Gastrocnemius medialis (tissue), 4 donors: ENCODE measurements around the gene SEC23B.

Experiments used
- POLR2A ChIP-seq, 2 donors: fragments of 450-650 bp; IDR thresholded peaks; one replicate each; pipeline ENCODE4 v1.6.1; 2017; ENCODE audit warnings: antibody characterized with exemption in 2 of 2, mild to moderate bottlenecking in 2 of 2, moderate library complexity in 2 of 2
- TF ChIP-seq, protein P1 (sequence below), 5 experiments: fragments of 450-650 bp in 3 of 5; fragments of 200-600 bp in 2 of 5; sonication (generic) in 2 of 5; IDR thresholded peaks in 4 of 5; conservative IDR thresholded peaks in 1 of 5; 1 replicate in 4 of 5; 2 replicates in 1 of 5; pipeline ENCODE4 v1.5.1; 2016 to 2019; ENCODE audit warnings: antibody characterized with exemption in 5 of 5, mild to moderate bottlenecking in 3 of 5, moderate library complexity in 3 of 5

DNA sequence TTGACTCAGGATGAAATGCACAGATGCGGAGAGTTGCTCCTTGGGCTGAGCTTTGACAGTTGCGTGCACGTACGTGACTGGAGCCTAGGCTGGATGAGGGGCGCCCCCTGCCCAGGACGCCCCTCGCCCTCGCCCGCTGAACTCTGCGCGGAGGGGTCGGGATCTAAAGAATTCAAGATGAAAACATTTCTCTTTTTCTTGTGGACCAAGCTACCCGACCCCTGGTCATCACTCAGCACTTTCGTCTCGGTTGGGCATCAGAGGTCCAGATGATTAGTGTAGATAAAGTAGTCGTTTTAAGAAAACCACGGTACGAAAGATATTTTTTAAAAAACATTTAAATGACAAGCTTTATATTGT, 80.8 kb downstream of the SEC23B start:
- TF ChIP-seq, protein P1, sequence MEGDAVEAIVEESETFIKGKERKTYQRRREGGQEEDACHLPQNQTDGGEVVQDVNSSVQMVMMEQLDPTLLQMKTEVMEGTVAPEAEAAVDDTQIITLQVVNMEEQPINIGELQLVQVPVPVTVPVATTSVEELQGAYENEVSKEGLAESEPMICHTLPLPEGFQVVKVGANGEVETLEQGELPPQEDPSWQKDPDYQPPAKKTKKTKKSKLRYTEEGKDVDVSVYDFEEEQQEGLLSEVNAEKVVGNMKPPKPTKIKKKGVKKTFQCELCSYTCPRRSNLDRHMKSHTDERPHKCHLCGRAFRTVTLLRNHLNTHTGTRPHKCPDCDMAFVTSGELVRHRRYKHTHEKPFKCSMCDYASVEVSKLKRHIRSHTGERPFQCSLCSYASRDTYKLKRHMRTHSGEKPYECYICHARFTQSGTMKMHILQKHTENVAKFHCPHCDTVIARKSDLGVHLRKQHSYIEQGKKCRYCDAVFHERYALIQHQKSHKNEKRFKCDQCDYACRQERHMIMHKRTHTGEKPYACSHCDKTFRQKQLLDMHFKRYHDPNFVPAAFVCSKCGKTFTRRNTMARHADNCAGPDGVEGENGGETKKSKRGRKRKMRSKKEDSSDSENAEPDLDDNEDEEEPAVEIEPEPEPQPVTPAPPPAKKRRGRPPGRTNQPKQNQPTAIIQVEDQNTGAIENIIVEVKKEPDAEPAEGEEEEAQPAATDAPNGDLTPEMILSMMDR (IDR thresholded peaks at IDR 0.05 in 4 of 5, conservative IDR thresholded peaks at IDR 0.05 in 1 of 5): no peak
- TF ChIP-seq POLR2A (IDR thresholded peaks at IDR 0.05): no peak
